Esophagus muscularis mucosa (tissue), 3 donors: ENCODE results near the gene C1orf105.

Source experiments
- CTCF ChIP-seq, 3 experiments: fragments of 200-600 bp in 2 of 3; fragments of 450-650 bp in 1 of 3; sonication (generic) in 2 of 3; IDR thresholded peaks; one replicate each; pipeline ENCODE4 v1.5.1; 2017 to 2019; ENCODE audit warnings: antibody characterized with exemption in 3 of 3, mild to moderate bottlenecking in 2 of 3, moderate library complexity in 1 of 3
- EP300 ChIP-seq: sonication (generic); formaldehyde crosslinking; IDR thresholded peaks from one replicate; pipeline ENCODE4 v1.6.1; 2017; ENCODE audit warnings: antibody characterized with exemption

GRCh38 chr1:172494166-172494565, 73.7 kb downstream of the C1orf105 start:
- TF ChIP-seq CTCF (IDR thresholded peaks at IDR 0.05) (no peak), EP300 (no peak)
